NK-92 treated with Interleukin-12 subunit alpha and Interleukin-12 subunit beta, amount 100 ng/mL, for 24 hours (cell line): ENCODE measurements around the gene ZAP70.
A peak's percentile ranks its signal among the peaks of the same experiment; 100 is the strongest.

Source experiments
- DNase-seq: peaks from one replicate; lab custom pipeline; 2025; lab: John Stamatoyannopoulos, UW

ZAP70 gene

DNA sequence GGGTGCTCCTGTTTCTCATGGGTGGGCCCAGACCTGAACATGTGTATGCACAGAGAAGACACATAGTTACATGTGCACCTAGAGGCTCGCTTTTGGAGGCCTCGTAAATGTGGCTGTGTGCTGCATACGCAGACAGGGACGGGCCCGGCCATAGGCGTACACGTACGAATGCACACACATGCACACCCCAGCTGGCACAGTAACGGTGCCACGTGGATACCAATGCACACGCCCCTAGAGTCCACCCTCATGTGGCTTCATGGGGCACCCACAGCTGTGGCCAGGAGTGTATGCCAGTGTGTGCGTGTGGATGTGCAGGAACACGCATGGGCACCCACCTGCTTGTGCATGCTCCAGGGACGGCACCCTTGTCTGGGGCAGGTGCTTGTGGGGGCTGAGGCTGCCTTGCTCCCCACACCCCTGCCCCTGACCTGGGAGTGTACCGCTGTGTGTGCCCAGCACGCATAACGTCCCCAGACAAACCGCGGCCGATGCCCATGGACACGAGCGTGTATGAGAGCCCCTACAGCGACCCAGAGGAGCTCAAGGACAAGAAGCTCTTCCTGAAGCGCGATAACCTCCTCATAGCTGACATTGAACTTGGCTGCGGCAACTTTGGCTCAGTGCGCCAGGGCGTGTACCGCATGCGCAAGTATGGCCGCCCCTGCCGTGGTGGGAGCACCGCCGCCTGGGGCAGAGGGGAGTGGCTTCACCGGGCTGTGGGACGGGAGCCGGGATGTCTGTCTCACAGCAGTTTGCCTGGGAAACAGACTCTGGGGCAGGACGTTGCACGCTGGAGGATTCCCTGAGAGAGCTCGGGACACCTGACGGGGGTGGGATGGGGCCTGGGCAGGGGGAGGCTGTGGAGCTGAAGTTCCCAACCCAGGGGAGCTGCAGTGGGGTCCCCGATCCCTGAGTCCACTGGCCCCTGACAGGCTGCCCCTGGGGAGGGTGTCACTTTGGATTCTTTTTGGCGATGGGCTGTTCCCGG is 21.0 kb downstream of the ZAP70 start:
- no peak for DNase-seq

DNA sequence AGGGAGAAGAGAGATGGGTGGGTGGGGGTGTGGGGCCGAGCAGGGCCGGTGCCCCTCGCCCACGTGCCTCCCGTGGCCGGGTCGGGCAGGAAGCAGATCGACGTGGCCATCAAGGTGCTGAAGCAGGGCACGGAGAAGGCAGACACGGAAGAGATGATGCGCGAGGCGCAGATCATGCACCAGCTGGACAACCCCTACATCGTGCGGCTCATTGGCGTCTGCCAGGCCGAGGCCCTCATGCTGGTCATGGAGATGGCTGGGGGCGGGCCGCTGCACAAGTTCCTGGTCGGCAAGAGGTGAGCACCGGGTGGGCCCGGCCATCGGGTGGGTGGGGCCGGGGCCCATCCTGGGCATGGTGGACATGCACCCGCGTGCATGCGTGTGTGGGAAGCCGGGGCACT is 21.8 kb downstream of the ZAP70 start:
- DNase-seq = no peak

DNA sequence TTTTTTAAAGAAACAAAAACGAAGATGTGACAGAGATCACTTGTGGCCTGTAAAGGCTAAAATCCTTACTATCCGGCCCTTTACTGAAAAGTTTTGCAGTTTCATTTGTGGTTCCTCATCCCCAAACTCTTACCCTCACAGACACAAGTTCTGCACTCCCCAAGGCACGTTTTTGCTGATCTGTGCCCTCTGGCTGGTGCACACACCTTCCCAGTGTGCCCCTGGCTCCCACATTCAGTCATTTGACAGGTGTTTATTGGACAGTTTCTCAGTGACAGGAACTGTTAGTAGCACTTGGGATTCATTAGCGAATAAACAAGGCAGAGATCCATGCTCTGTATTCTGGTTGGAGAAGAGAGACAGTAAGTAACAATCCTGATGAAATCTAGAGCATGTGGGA is 22.8 kb downstream of the ZAP70 start:
- no peak for DNase-seq

DNA sequence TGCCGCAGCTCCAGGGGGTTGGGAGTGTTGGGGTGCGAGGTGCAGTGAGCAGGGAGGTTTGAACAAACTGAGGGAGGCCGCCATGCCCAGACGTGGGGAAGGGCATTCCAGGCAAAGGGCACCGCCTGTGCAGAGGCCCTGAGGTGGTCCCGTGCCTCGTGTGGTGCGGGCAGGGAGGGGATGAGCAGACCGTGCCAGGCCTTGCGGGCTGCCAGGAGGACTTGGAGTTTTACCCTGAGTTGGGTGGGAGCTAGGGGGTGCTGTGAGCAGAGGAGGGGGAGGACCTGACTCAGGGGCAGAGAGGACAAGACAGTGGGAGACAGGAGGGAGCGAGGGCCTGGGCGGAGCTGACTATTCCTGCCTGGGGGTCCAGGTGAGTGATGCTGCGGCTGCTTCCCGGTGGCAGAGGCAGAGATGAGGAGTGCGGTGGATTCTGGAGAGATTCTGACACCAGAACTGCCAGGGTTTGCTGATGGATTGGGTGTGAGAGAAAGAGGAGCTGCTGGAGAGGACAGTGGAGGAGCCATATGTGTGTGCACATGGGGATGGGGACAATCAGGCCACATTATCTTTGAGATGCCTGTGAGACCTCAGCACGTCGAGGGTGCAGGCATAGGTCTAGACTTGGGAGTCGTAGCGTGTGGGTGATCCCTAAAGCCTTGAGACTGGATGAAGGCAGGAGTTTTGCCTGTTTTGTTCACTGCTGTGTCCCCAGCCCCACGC is 23.4 kb downstream of the ZAP70 start:
- DNase-seq = no peak

DNA sequence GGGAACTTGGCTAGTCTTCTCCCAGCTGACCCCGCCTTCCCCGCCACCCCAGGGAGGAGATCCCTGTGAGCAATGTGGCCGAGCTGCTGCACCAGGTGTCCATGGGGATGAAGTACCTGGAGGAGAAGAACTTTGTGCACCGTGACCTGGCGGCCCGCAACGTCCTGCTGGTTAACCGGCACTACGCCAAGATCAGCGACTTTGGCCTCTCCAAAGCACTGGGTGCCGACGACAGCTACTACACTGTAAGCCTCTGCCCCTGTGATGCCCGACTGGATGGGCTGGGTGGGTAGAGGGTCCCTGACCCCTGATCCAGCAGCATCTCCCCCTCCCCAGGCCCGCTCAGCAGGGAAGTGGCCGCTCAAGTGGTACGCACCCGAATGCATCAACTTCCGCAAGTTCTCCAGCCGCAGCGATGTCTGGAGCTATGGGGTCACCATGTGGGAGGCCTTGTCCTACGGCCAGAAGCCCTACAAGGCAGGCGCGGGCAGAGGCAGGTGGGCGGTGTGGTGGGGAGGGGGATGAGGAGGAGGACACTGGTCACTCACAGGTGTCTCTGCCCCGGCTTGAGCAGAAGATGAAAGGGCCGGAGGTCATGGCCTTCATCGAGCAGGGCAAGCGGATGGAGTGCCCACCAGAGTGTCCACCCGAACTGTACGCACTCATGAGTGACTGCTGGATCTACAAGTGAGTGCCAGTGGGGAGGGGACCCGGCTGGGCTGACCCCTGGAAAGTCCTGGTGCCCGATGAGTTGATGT is 24.2 kb downstream of the ZAP70 start:
- no peak for DNase-seq

DNA sequence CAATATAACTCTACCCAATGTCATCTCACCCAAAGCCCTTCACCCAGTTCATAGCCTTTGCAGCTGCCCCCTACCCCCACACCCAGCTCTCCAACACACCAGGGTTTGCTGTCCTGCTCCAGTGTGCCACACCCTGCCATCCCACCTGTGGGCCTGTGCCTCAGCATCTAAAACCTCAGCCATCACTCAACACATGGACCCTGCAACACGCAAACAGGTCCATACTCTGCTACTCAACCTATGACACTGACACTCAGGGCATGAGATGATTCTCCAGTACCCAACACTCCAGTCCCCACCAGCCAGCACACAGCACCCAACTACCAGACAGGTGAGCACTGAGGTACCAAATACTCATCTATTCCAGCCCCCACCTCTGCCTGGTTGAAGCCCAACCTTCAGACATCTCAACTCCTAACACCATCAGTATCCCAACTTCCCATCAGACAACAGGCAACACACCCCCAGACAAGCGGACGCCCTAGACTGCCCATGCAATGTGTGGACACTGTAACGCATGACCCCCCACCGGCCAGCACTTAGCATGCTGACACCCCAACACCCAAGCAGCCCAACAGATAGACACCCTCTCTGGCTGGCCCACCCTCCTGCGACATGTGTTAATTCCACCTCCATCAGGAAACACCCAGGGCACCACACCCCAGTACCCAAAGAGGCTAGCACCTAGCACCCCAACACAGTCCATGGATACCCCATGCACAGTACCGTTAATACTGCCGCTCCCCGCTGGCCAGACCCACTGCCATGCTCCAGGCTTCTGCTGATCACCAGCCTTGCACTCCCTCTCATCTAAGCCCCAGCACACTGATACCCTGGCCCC is 25.0 kb downstream of the ZAP70 start:
- DNase-seq = no peak

DNA sequence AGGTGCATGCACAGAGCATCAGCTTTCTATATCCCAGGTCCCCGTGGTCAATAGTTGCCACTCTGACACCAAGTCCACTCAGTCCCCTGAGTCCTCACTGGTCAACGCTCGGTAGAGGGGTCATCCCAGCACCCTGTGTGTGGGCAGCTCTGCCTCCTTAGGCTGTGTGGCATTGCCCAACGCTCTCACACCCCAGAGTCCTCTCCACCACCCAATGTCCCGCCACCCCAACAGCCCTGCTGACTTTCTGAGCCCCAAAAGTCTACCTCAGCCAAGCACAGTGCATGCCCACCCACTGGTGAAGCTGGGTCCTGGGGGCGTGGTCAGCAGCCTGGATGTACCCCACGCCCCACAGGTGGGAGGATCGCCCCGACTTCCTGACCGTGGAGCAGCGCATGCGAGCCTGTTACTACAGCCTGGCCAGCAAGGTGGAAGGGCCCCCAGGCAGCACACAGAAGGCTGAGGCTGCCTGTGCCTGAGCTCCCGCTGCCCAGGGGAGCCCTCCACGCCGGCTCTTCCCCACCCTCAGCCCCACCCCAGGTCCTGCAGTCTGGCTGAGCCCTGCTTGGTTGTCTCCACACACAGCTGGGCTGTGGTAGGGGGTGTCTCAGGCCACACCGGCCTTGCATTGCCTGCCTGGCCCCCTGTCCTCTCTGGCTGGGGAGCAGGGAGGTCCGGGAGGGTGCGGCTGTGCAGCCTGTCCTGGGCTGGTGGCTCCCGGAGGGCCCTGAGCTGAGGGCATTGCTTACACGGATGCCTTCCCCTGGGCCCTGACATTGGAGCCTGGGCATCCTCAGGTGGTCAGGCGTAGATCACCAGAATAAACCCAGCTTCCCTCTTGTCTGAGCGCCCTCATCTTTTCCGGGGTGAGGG is 25.9 kb downstream of the ZAP70 start:
- no peak for DNase-seq

DNA sequence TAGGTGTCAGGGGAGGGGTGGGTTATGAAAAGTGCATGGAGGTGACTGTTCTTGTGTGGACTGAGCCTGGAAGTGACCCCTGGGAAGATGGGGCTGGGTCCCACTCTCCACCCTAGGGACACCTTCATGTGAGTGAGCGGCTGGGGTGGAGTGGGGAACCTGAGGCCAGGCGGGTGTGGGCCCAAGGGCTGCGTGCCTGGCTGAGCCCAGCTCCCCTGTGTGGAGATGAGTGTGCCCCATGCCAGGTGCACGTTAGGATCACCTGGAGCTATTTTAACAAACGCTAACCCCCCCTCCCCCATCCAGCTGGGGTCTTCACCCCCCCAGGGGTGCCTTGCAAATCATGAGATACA is 26.5 kb downstream of the ZAP70 start:
- DNase-seq = no peak

DNA sequence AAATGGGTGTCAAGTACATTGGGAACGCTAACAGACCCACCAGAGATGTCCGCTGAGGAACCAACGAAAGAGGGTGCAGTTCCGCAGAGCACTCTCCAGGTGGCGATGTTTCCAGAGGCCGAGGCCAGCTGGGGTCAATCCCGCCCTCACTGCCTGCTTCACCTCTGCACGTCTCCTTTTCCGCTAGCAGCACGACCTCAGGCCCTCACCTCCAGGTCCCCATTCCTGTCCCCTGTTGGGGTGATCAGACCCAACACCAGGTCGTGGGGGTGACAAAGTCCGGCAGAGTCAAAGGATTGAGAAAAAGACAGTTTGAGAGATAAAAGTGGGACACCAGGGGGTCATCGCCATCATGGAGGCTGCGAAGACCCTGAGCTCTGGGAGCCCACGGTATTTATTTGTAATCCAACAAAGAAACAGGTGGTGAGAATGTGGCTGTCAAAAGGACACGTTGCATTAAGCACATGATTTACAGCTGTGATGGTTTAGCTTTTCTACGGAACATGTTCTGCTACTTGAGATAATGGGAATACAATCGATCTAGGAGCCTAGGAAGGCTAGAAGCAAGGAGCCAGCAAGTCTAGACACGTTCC is 27.3 kb downstream of the ZAP70 start:
- DNase-seq = no peak

DNA sequence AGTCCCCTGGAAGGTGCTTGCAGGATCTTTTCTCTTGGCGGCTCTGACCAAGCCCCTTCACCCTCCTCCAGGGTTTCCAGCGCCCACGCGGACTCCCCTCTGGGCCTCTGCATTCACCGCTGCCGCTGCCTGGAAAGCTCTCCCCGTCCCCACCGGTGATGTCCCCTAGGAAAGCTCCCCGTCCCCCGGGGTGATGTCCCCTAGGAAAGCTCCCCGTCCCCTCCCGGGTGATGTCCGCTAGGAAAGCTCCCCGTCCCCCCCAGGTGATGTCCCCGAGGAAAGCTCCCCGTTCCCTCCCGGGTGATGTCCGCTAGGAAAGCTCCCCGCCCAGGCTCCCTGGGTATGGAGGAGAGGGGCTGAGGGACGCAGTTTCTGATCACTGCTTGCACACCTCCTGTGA is 27.9 kb downstream of the ZAP70 start:
- DNase-seq = no peak

DNA sequence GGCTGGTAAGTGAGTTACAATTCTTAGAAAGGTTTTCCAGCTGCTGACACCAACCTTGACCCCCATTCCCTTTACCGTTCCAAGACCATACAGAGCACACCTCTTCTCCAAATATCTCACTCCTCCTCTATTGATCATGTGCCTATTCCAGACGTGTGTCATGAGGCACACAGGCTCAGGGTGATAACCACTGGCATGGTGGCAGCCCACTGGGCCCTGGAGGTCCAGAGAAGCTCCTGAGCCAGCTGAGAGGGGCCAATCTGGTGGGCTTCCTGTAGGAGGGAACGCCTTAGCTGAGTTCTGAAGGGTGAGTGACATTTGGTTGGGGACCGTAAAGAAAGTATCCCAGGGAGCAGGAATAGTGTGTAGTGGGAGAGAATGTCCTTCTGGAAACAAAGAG is 28.3 kb downstream of the ZAP70 start:
- no peak for DNase-seq

DNA sequence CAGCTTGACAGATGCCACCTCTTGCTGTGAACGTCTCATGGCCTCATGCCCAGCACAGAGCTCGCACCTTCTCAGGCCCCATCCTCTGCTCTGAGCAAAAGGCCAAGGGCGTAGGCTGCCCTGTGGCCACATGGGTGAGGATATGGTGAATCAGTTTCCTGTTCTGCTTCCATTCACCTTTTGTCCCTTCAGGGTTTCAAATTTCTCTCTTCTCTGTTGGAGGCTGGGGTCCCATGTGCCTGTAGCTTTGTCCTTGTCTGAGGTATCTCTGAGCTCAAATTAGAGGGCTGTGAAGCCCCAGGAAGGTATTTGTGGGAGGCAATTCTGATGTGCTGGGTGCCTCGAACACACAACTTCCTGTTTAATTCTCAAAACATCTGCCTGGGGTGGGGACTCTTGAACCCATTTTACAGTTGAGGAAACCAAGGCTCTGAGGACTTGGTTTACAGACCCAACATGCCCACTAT is 29.0 kb downstream of the ZAP70 start:
- peak; percentile 64 for DNase-seq

DNA sequence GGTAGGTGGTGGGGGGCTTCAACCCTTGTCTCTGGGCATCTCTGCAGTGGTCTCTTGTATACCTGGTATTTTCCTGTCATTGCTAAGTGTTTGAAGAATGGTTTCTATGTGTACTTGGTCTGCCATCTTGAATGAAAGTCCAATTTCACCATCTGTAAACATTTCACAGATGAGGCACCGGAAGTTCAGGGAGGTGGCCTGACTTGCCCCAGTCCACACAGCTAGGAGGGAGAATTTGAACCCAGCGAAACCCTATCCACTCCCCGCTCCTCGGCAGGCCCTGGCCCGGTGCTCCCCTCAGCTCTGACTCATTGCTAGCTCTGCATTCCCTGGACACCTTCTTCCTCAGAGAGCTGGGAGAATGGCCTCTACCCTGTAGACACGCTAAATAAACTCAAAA is 30.5 kb downstream of the ZAP70 start:
- DNase-seq = no peak

DNA sequence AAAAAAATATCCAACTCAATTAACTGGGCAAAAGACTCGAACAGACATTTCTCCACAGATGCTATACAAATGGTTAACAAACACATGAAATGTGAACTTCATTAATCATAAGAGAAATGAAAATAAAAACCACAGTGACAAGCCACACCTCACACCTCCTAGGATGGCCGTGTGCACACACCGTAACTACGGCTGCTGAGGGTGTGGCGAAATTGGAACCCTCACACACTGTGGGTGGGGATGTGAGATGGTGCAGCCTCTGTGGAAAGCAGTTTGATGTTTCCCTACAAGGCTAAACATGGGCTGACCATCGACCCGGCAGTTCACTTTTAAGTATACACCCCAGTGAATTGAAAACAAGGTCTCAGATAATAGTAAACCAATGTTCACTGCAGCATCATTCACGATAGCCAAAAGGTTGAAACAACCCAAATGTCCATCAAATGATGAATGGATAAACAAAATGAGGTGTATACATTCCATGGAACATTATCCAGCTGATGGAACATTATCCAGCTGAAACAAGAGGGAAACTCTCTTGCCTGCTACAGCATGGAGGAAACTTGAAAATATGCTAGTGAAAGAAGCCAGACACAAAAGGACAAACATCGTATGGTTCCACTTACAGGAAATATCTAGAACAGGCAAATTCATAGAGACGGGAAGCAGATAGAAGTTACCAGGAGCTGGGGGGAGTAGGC is 32.2 kb downstream of the ZAP70 start:
- DNase-seq = peak; percentile 79

DNA sequence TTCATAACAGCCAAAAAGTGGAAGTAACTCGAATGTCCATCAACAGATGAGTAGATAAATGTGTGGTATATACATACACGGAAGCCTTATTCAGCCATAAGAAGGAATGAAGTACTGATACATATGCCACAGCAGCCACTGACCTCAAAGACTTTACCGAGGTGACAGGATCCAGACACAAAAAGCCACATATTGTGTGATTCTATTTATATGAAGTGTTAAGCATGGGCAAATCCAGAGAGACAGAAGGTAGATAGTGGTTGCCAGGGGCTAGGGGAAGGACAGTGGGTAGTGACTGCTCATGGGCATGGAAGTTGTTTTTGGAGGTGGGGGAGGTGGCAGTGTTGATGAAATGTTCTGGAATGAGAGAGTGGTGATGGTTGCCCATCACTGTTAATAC is 33.9 kb downstream of the ZAP70 start:
- no peak for DNase-seq

DNA sequence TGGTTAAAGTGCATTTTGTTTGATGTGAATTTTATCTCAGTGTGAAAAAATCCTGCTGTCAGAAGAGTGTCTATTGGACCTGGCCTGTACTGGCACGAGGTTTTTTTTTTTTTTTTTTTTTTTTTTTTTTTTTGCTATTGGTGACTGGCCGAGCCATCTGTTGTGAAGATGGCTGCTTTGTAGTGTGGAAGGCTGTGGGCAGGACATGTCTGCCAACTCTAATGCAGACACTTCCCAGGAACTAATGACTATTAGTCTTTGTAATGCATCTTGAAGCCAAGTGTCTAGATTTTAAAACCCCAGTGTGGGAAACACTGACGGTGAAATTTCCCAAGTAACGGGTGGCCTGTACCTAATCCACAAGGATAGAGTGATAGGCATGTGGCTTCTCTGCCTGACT is 34.3 kb downstream of the ZAP70 start:
- DNase-seq = no peak

DNA sequence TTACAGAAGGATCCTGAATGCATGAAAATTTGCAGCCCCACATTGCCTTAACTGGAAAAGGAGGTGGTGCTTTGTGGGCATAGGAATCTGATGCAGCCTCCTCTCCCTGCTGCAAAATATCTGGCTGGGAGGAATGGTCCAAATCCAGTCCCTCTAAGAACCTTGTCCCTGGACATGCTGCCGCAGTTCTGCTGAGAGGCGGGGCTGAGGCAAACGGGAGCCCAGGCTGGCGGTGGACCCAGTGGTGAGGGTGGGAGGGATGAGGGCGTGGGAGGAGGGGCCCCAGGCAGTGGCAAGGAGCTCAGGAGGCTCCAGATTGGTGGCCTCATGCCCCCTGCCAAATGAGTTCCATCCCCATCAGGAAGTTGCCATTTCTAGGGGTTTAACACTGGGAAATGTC is 36.2 kb downstream of the ZAP70 start:
- no peak for DNase-seq

DNA sequence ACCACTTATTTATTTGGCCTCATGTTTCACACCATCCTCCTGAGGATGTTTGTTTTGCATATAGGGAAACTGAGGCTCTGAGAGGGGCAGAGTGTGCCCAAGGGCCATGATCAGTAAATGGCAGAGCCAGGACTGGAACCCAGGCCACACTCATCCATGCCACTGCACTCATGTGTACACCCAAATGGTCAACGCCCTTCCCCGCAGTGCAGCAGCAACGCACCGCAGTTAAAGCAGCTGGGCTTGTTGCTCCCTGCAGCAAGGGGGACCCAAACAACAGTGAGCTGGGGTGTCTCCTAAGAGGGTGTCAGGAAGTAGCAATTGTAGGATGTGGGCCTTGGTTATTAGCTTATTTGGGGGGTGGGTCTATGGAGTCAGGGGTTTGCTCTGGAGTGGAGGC is 36.6 kb downstream of the ZAP70 start:
- DNase-seq = no peak

DNA sequence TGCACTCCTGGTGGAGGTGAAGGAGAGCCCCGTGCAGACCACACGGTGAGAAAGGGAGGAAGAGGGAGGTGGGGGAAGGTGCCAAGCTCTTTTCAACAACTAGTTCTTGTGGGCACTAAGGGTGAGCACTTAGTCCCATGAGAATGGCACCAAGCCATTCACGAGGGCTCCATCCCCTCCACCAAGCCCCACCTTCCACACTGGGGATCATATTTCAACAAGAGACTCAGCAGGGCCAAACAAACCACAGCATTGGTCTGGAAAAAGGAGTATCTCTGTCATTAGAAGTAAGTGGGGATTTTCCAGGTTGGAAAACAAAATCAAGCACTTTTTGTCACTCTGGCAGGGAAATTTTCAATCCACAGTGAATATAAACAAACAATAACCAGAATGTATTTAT is 38.4 kb downstream of the ZAP70 start:
- DNase-seq = no peak
